GM18868 (cell line): ENCODE measurements around the gene MEPCE.
A peak's percentile ranks its signal among the peaks of the same experiment; 100 is the strongest.
"Not testable (repeated sequence)": the region's sequence is repeated elsewhere in the genome, so short reads cannot be mapped to it uniquely, and the experiment has no call there.

Experiments used
- ATAC-seq: cut with Tn5 transposase; IDR thresholded peaks from one replicate; pipeline ENCODE4 v1.9.1; 2021; ENCODE audit warnings: mild to moderate bottlenecking, moderate library complexity; ENCODE audit not compliant: unreplicated experiment

Gene MEPCE

DNA sequence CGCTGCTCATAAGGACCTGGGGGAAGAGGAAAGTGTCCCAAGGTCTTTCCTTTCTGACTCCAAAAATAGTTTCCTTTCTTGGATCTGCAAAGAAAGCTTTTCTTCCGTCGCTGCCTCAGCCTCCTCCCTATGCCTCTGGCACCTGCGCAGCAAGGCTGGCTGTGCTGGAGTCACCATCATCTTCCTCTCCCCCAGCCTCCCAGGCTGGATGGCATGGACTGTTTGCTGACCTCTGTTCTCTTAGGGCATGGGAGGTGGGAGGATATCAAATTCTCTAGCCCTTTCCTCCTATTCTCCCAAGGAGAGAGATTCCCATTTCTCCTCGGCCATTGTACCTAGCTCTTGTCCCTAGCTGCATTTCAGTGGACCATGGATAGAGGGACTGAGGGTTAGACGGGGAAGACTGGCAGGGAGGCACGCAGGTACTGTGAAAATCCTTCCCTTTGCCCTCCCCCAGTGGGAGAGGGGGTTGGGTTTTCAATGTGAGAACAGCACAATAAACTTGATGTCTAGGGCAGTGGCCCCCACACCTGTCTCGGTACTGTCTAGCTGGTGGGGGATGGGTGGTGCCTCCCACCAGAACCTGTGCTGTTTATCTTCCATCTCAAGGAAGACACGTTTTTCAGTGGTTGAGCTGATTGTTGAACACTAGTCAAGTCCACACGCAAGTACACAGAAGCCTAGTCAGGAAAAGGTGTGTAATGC is 4.1 kb downstream of the MEPCE start:
- no peak for ATAC-seq

DNA sequence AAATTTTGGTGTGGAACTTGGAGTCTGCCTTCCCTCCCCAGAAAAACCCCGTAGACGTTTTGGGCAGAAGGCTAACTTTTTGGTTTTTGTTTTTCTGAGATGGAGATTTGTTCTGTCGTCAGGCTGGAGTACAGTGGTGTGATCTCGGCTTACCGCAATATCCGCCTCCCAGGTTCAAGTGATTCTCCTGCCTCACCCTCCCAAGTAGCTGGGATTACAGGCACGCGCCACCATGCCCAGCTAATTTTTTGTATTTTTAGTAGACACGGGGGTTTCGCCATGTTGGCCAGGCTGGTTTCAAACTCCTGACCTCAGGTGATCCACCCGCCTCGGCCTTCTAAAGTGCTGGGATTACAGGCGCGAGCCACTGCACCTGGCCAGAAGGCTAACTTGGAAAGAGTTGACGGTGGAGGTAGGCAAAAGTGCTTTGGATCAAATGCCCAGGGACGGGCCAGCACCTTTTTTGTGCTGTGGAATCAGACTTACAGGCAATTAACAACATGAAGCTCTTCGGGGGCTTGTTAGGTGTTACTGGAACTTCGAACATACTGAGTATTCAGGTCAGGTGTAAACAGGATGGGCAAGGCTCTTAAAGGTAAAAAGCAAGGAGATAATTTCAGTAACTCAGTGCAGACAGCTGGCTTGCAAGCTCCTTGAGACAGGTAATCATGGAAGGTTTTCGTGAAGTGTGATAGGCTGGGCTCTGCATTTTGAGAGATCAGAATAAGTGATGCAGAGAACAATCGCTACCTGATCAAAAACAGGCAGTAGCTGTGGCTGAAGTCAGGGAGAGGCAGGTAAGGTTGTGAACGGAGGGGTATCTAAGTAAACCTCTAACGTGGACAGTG is 4.9 kb downstream of the MEPCE start:
- no peak for ATAC-seq

DNA sequence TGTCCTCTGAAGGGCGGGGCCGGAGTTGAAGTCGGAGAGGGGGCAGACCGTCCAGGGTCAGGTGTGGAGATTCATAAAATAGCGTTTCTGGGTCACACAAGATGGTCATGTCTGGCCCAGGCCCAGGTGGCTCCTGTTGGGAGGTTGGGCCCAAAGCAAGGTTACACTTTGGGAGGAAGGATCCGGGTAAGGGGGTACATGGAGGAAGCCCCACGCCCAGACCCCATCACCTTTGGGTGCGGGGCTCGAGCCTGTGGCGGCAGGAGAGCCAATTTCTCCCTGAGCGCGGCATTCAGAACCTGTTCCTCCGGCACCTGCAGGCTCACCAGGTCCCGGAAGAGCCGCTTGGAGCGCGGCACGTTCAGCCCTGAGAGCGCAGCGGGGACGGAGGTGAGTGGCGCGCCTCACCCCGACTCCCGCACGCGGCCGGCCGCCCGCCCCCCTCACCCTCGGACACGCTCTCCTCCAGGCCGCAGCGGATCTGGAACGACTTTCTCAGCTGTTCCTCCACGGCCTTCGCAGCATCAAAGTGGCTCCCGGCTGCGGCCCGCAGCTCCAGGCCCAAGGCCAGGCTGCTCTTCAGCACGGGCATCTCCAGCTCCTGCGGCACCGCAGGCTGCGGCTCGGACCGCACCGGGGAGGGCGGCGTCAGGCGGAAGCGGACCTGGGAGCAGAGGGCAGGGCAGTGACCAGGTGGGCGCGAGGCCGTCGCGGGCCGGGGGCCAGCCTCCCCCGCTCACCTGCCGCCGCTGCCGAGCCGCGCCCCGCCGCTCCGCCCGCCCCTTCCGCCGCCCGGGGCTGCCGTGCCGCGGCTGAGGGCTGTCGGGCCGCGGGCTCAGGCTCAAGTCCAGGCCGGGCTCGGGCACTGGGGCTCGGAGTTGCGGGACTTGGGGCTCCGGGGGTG is 6.0 kb downstream of the MEPCE start:
- peak; percentile 18 for ATAC-seq

GRCh38 chr7:100437150-100438100 is 7.8 kb downstream of the MEPCE start:
- ATAC-seq, result no peak

GRCh38 chr7:100438172-100438571 is 8.5 kb downstream of the MEPCE start:
- no peak for ATAC-seq

GRCh38 chr7:100438731-100439130 is 9.1 kb downstream of the MEPCE start:
- not testable (repeated sequence) for ATAC-seq

GRCh38 chr7:100439244-100439643 is 9.6 kb downstream of the MEPCE start:
- not testable (repeated sequence) for ATAC-seq

GRCh38 chr7:100441641-100442535 is 12.3 kb downstream of the MEPCE start:
- ATAC-seq, result no peak

- no peak for ATAC-seq
Observed at GRCh38 chr7:100443096-100443840, 13.6 kb downstream of the MEPCE start.

GRCh38 chr7:100444311-100445278 is 15.0 kb downstream of the MEPCE start:
- ATAC-seq, result no peak

DNA sequence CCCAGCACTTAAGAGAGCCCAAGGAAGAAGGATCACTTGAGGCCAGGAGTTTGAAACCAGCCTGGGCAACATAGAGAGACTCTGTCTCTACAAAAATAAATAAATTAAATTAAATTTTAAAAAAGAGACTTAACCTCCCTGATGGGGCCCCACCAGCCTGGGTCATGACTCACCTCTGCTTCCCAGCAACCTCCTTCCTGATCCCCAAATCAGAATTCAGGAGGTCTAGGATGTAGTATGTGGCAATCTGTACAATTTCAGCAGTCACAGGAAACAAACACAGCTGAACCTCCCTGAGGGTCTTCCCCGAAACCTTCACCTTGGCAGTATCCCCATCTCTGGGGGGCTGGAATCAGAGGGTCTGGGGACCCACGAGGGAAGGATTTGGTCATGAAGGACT is 16.4 kb downstream of the MEPCE start:
- no peak for ATAC-seq

DNA sequence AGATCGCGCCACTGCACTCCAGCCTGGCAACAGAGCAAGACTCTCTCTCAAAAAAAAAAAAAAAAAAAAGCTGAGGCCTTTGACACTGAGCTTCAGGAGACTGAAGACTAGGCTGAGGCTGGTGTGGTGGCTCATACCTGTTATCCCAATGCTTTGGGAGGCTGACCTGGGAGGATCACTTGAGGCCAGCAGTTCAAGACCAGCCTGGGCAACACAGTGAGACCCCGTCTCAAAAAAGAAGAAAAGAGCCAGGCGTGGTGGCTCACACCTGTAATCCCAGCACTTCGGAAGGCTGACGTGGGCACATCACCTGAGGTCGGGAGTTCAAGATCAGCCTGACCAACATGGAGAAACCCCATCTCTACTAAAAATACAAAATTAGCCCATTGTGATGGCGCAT is 17.7 kb downstream of the MEPCE start:
- ATAC-seq, result not testable (repeated sequence)

- ATAC-seq, result no peak
Observed at GRCh38 chr7:100449190-100449795, 19.7 kb downstream of the MEPCE start.

- ATAC-seq, result no peak
Observed at GRCh38 chr7:100452513-100452912, 22.9 kb downstream of the MEPCE start.

GRCh38 chr7:100453854-100454253 is 24.2 kb downstream of the MEPCE start:
- ATAC-seq, result not testable (repeated sequence)

DNA sequence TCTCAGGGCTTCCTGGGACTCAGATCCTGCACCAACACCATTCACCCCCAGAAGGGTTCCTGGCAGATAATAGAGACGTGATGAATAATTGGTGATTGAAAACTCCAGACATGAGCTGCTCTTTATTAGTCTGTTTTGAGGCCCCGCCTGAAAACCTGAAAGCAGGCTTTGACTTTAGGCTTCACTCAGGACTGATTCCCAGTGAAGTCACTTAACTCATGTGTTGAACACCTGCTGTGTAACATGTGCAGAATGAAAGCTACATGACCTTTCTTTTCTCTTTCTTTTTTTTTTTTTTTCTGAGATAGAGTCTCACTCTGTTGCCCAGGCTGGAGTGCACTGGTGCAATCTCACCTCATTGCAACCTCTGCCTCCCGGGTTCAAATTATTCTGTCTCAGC is 25.6 kb downstream of the MEPCE start:
- ATAC-seq, result no peak

GRCh38 chr7:100456562-100456961 is 26.9 kb downstream of the MEPCE start:
- no peak for ATAC-seq
